Measurements from ENCODE around the gene PPT1.

PPT1 gene

DNA sequence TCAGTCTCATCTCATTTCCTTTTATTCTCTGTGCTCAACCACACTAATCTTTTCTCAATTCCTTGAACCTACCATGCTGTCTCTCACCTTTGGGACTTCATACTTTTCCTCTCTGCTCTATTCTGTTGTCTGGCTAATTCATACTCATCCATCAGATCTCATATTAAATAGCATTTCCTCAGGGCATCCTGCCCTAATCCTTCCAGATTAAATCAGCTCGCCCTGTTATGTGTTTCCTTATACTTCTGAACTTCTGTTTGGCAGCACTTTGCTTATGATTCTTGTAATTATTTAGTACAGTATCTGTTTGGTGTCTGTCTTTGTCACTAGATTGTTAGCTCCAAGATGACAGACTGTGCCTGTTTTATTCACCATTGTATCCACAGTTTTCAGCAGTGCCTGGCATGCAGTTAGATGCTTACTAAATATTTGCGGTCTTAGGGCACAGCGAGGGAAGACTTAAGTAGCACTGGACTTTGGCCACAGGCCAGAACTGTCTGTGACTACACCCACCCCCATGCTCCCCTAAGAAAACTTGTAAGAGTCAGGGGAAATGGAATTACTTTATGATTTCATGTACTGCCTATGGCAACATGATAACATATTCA is 66.4 kb downstream of the PPT1 start:
- no peak for DNase-seq (ENCODE audit: low read depth)

DNA sequence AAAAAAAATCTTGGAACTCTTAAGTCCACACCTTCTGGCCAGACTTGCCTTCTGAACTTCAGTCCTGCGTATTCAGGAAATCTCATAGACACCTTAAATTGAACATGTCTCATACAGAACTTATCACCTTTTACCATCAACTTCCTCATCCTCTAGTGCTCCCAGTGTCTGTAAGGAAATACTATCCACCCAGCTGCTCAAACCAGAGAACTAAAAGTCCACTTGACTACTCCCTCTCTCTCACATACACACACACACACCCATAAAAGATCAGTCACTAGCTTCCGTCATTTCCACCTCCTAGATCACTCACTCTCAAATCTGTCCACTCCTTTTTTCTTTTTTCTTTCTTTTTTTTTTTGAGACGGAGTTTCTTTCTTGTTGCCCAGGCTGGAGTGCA is 67.4 kb downstream of the PPT1 start:
- no peak for DNase-seq (ENCODE audit: low read depth)

DNA sequence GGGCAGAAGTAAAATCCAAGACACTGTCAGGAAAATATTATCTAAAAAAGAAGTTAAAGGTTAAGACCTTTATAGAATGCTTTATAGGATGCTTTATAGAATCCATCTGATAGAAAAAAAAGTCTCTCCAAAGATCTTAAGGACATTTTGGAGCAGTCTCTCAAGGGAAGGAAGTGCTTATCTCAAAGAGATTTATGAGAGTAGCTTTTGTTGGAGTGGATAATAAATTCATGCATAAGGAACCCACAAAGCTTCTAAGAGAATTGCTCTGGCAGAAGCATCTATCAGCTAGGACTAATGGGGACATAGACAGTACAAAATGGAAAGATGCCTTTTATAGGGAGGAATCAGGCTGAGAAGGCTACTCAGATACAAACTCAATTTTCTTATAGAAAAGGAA is 69.4 kb downstream of the PPT1 start:
- no peak for DNase-seq (ENCODE audit: low read depth)

DNA sequence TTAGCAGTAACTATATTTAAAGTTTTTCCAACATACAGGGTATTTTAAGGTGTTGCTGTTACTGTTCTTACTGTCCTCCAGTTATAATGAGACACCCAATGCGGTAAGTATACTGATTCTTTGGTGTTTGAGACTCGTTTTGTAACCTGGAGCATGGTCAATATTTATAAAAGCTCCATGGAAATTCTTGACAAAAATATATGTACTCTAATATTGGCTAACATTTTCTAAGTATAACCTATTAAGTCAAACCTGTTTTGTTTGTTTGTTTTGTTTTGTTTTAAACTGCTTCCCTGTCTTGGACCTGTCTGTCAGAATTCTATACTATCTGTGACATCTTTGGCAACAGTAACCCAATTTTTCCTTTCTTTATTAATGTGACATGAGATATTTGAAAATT is 72.4 kb downstream of the PPT1 start:
- DNase-seq (ENCODE audit: low read depth): no peak

DNA sequence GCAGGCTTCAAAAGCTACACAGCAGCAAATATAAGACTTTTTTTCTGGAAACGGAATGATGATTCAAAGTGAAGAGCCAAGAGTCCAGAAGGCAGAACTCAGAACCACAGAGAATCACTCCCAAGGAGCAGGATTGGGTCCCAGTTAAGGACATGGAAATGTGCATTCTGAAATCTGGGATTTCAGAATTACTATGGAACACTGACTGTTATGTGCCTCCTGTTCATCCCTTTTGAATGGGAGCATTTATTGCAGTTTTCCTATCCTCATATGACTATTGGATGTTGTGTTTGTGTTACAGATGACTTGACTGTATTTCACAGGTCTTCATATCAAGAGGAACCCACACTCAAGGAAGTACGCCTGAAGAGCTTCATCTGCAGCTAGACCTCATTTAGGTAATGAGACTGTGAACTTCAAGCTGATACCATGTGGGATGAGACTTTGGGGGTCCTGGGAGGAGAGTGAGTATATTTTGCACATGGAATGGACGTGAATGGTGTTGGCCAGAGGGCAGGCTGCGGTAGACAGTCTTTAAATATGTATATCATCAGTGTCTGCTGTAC is 73.6 kb downstream of the PPT1 start:
- no peak for DNase-seq (ENCODE audit: low read depth)

Measured in stimulated activated CD8-positive, alpha-beta memory T cell treated with anti-CD3 and anti-CD28 coated beads, Interleukin-7, amount 100 ng/mL, for 24 hours (primary cell).